Ectodermal cell (in vitro differentiated cells): Measurements from ENCODE around the gene JAML. TPM values are rescaled to one million over a fixed set of nuclear protein-coding genes. Genes with fewer than 3 reads are reported as not detected.

ENCODE experiments used
- H3K27ac ChIP-seq: 2 replicates; pipeline ENCODE4 v1.7.0; 2013; ENCODE audit warnings: mild to moderate bottlenecking, low read depth, low read length; ENCODE audit not compliant: insufficient read depth, poor library complexity, severe bottlenecking
- H3K27me3 ChIP-seq: 2 replicates; pipeline ENCODE4 v1.7.0; 2013; ENCODE audit warnings: mild to moderate bottlenecking, low read length; ENCODE audit not compliant: insufficient read depth, control insufficient read depth, poor library complexity, severe bottlenecking
- H3K36me3 ChIP-seq: one replicate; pipeline ENCODE4 v1.7.0; 2013; ENCODE audit warnings: low read length; ENCODE audit not compliant: control insufficient read depth, insufficient read depth
- H3K4me1 ChIP-seq: one replicate; pipeline ENCODE4 v1.7.0; 2013; ENCODE audit warnings: low read length; ENCODE audit not compliant: control insufficient read depth, insufficient read depth
- H3K4me3 ChIP-seq: 2 replicates; pipeline ENCODE4 v1.7.0; 2013; ENCODE audit warnings: low read depth, low read length, control low read depth; ENCODE audit not compliant: insufficient read depth
- H3K9me3 ChIP-seq: 2 replicates; pipeline ENCODE4 v1.7.0; 2013; ENCODE audit warnings: mild to moderate bottlenecking, low read length, moderate library complexity; ENCODE audit not compliant: control insufficient read depth
- WGBS, 2 experiments: methylation state at CpG; one replicate each; pipeline ENCODE4 v1.1.7; 2013; ENCODE audit warnings: missing lambda C conversion rate in 2 of 2; 5-methylcytosine and 5-hydroxymethylcytosine counted together
- polyA plus RNA-seq, 4 experiments: library from polyadenylated mRNA; stranded (reverse); fragments of 50-300 nt; gene quantifications; one replicate each; pipeline ENCODE4 v1.2.3, GENCODE V29; 2013

JAML gene, protein sequence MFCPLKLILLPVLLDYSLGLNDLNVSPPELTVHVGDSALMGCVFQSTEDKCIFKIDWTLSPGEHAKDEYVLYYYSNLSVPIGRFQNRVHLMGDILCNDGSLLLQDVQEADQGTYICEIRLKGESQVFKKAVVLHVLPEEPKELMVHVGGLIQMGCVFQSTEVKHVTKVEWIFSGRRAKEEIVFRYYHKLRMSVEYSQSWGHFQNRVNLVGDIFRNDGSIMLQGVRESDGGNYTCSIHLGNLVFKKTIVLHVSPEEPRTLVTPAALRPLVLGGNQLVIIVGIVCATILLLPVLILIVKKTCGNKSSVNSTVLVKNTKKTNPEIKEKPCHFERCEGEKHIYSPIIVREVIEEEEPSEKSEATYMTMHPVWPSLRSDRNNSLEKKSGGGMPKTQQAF
- not detected for polyA plus RNA-seq (2013, experiment 1 of 4)
- not detected for polyA plus RNA-seq (2013, experiment 2 of 4)
- polyA plus RNA-seq (2013, experiment 3 of 4): 0.21 TPM
- polyA plus RNA-seq (2013, experiment 4 of 4): not detected

DNA sequence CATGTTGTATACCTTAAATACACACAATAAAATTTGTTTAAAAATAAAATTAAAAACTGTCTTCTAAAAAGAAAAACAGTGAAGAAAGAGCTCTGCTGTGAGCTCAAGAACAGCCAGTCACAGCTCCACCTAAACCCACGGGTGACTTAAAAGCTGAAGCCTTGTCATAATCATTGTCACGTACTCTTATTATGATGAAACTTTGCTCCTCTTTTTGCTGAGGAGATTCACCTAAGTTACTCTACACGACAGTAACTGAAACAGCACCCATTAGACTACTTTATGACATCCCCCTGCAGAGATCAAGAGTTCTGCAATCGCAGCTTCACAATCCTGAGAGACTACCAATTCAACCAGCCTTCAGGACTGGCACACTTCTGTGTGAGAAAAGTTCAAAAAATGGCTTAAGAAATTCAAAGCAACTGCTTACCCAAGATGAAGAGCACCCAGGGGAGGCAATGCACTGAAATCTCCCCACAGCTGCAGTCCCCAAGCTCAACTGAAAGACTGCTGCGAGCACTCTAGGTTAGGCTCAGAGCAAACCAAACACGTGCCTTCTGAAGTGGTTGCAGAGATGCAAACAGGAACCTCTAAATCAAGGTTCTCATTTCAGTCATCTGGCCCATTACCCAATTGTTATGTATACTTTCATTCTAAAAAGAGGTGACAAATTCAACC, at the start of gene JAML:
JAML (minus strand) TSS at position 501 of the 678 bp plus-strand sequence. CDS start 10,145 bp downstream, outside the sequence.
- no peaks in the 10 kb centered on the region for H3K9me3 ChIP-seq
- H3K4me1 ChIP-seq: no peaks in the 10 kb centered on the region
- H3K27ac ChIP-seq: no peak within 1 kb of the TSS
- no peaks in the 10 kb centered on the region for H3K36me3 ChIP-seq
- no peak within 1 kb of the TSS for H3K4me3 ChIP-seq
- H3K27me3 ChIP-seq: no peaks in the 10 kb centered on the region
- 87 to 88% methylated on average over 6 of the region's 6 CpGs for WGBS, 2 experiments

- Histone ChIP-seq H3K27ac (no peak overlapping the region), H3K4me3 (no peak overlapping the region), H3K27me3 (peaks cover 18% of the 10 kb centered on the region), H3K36me3 (no peaks in the 10 kb centered on the region), H3K4me1 (no peaks in the 10 kb centered on the region), H3K9me3 (no peaks in the 10 kb centered on the region)
- 86 to 100% methylated on average over 1 to 2 of the region's 2 CpGs for WGBS, 2 experiments
Observed at GRCh38 chr11:118274186-118274585, 49.4 kb upstream of the JAML start.

GRCh38 chr11:118272001-118272400, 47.2 kb upstream of the JAML start:
- Histone ChIP-seq H3K36me3 (no peaks in the 10 kb centered on the region), H3K27ac (no peak overlapping the region), H3K4me3 (no peak overlapping the region), H3K4me1 (no peaks in the 10 kb centered on the region), H3K9me3 (no peaks in the 10 kb centered on the region), H3K27me3 (peaks cover 26% of the 10 kb centered on the region)
- 78 to 85% methylated on average over 2 of the region's 2 CpGs for whole genome bisulfite sequencing, 2 experiments

DNA sequence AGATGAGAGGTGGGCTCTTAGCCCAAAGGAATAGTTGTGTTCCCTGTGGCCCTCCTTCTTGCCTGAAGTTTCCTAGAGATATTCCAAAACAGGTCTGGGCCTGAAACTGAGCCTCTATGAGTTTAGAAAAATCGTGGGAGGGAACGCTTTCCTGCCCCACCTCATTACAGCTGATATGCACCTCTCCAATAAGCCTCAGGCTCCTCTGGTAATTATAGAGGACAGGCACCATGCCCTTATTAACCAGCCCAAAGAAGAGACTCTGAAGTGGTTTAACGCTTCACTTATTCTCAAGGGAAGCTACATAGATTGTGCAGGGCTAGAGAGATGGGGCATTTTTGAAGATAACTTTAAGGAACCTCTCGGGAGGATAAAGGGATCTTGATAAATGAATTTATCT, 42.7 kb upstream of the JAML start:
- no peak overlapping the region for H3K27ac ChIP-seq
- H3K36me3 ChIP-seq: no peaks in the 10 kb centered on the region
- H3K27me3 ChIP-seq: peaks cover 70% of the 10 kb centered on the region
- 88% methylated on average over 3 of the region's 4 CpGs for WGBS, 2 experiments
- peaks cover 10% of the 10 kb centered on the region for H3K4me1 ChIP-seq
- no peak overlapping the region for H3K4me3 ChIP-seq
- H3K9me3 ChIP-seq: no peaks in the 10 kb centered on the region

- Histone ChIP-seq H3K36me3 (no peaks in the 10 kb centered on the region), H3K27ac (no peak overlapping the region), H3K27me3 (peaks cover 78% of the 10 kb centered on the region), H3K4me1 (peaks cover 10% of the 10 kb centered on the region), H3K4me3 (no peak overlapping the region), H3K9me3 (no peaks in the 10 kb centered on the region)
- WGBS, 2 experiments: 96 to 100% methylated on average over 1 of the region's 1 CpG
Observed at GRCh38 chr11:118265954-118266353, 41.1 kb upstream of the JAML start.

- Histone ChIP-seq H3K36me3 (no peaks in the 10 kb centered on the region), H3K4me1 (peaks cover 10% of the 10 kb centered on the region), H3K27ac (no peak overlapping the region), H3K9me3 (no peaks in the 10 kb centered on the region), H3K4me3 (no peak overlapping the region), H3K27me3 (peaks cover 75% of the 10 kb centered on the region)
- 50% methylated on average over 13 of the region's 13 CpGs for WGBS, 2 experiments
Observed at GRCh38 chr11:118264569-118265465, 40.0 kb upstream of the JAML start.

DNA sequence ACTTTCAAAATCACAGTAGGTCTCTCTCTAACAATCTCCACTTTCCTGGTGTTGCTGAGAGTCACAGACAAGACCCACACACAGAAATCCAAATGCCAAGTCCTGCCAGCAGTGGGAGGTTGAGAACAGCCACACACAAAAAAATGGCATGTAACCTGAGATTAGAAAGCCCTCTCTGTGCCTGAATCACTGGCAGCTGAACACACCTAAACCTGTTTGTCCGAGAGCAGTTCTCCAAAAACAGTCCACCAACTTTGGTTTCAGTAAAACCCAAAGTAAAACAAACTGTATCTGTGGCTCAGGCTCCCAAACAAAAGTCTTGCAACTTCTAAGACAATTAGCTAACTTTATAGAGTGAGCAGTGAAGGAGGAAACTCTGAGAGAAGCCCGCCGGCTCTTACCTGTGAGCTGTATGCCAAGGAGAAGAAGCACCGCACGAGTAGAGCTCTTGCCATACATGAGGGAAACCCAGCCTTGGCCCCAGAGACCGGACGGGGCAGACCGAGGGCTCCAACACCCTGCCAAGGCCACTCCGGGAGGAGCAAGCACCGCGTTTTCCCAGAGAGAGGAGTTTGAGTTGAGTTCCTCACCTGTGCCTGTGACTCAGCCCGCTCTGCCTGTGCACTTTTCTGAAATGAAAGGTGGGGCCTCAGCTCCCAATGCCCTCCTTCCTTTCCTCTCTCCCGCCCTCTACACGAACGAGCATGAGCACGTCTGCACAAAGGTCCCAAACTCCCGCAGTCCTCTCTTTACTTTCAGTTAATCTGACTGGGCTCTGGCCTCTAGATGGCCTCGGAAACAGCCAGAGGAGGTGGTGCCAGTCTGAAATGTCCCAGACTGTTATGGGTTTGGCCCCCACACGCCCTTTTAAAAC, 39.1 kb upstream of the JAML start, which contains the start of gene MPZL2:
MPZL2 (minus strand) TSS at position 603 of the 874 bp plus-strand sequence; CDS start at position 459, 144 bp downstream.
- Histone ChIP-seq H3K27ac (no peak within 1 kb of the TSS), H3K4me1 (peaks cover 10% of the 10 kb centered on the region), H3K27me3 (peaks cover 69% of the 10 kb centered on the region), H3K36me3 (no peaks in the 10 kb centered on the region), H3K4me3 (peak within 1 kb of the TSS; percentile 8), H3K9me3 (no peaks in the 10 kb centered on the region)
- 18 to 23% methylated on average over 19 of the region's 19 CpGs for WGBS, 2 experiments

DNA sequence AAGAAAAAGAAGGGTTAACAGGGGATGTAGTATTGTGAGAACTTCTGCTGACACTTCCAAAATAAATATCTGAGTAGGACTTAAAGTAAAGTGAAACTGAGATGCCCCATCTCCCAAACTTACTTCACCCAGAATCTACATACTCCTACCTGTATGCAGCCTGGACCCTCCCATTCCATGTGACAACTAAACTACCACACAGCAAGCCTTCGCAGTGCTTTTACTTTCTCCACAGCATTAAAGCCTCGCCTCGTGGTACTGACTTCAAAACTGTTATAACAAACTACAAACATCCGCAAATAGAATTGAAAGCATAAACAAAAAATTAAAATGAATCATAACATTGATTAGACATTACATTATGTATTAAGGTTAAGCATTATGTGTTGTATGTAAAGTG, 38.3 kb upstream of the JAML start:
- H3K27me3 ChIP-seq: peaks cover 64% of the 10 kb centered on the region
- no peak overlapping the region for H3K4me3 ChIP-seq
- no peaks in the 10 kb centered on the region for H3K36me3 ChIP-seq
- peaks cover 10% of the 10 kb centered on the region for H3K4me1 ChIP-seq
- WGBS, 2 experiments: 85 to 96% methylated on average over 3 to 4 of the region's 4 CpGs
- H3K27ac ChIP-seq: no peak overlapping the region
- no peaks in the 10 kb centered on the region for H3K9me3 ChIP-seq

GRCh38 chr11:118260353-118260752, 35.5 kb upstream of the JAML start:
- no peaks in the 10 kb centered on the region for H3K36me3 ChIP-seq
- H3K4me3 ChIP-seq: no peak overlapping the region
- H3K9me3 ChIP-seq: no peaks in the 10 kb centered on the region
- H3K27ac ChIP-seq: no peak overlapping the region
- H3K4me1 ChIP-seq: peaks cover 10% of the 10 kb centered on the region
- 91 to 97% methylated on average over 3 of the region's 3 CpGs for WGBS, 2 experiments
- peaks cover 54% of the 10 kb centered on the region for H3K27me3 ChIP-seq
